Adipocyte (in vitro differentiated cells): Measurements from ENCODE around the gene USP17L29.
"Not testable (repeated sequence)": the region's sequence is repeated elsewhere in the genome, so short reads cannot be mapped to it uniquely, and the experiment has no call there.

Experiments used
- DNase-seq: peaks from one replicate; pipeline ENCODE4 v3.0.0-alpha.2; 2015; ENCODE audit warnings: low read depth
- H3K27me3 ChIP-seq: replicated peaks from 2 replicates; pipeline ENCODE4 v1.7.0; 2013; ENCODE audit warnings: mild to moderate bottlenecking, low read length, moderate library complexity; ENCODE audit not compliant: control insufficient read depth, insufficient read depth
- H3K36me3 ChIP-seq: 2 replicates; pipeline ENCODE4 v1.7.0; 2013; ENCODE audit warnings: low read length, mild to moderate bottlenecking, moderate library complexity; ENCODE audit not compliant: control insufficient read depth, insufficient read depth, severe bottlenecking
- H3K4me1 ChIP-seq: 2 replicates; pipeline ENCODE4 v1.7.0; 2013; ENCODE audit warnings: mild to moderate bottlenecking, low read length, moderate library complexity; ENCODE audit not compliant: control insufficient read depth, insufficient read depth
- H3K4me3 ChIP-seq: 2 replicates; pipeline ENCODE4 v1.7.0; 2013; ENCODE audit warnings: mild to moderate bottlenecking, low read length, moderate library complexity
- H3K9ac ChIP-seq: 2 replicates; pipeline ENCODE4 v1.7.0; 2013; ENCODE audit warnings: mild to moderate bottlenecking, low read length, moderate library complexity
- H3K9me3 ChIP-seq: 2 replicates; pipeline ENCODE4 v1.7.0; 2013; ENCODE audit warnings: mild to moderate bottlenecking, low read length, moderate library complexity; ENCODE audit not compliant: control insufficient read depth

The USP17L29 gene, protein sequence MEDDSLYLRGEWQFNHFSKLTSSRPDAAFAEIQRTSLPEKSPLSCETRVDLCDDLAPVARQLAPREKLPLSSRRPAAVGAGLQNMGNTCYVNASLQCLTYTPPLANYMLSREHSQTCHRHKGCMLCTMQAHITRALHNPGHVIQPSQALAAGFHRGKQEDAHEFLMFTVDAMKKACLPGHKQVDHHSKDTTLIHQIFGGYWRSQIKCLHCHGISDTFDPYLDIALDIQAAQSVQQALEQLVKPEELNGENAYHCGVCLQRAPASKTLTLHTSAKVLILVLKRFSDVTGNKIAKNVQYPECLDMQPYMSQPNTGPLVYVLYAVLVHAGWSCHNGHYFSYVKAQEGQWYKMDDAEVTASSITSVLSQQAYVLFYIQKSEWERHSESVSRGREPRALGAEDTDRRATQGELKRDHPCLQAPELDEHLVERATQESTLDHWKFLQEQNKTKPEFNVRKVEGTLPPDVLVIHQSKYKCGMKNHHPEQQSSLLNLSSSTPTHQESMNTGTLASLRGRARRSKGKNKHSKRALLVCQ

DNA sequence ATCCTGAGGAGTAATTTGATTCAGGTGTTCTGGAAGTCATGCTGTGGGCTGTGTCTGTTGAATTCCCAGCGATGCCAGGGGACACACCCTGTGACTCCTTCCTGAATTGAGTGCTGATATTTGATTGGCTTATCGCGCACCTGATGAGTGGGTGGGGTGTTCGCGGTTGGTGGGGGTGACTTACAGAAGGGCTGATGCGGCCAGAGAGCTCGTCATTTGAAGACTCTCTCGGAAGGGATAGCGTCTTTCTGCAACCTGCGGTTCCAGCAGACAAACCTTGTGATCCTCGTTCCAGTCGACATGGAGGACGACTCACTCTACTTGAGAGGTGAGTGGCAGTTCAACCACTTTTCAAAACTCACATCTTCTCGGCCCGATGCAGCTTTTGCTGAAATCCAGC is at the start of gene USP17L29:
TSS of gene USP17L29 (plus strand) at position 301 of the 400 bp plus-strand sequence. CDS start at position 301, 0 bp downstream.
- not testable (repeated sequence) for H3K9me3 ChIP-seq, H3K9ac ChIP-seq, H3K4me3 ChIP-seq, H3K36me3 ChIP-seq, DNase-seq, H3K4me1 ChIP-seq, H3K27me3 ChIP-seq

DNA sequence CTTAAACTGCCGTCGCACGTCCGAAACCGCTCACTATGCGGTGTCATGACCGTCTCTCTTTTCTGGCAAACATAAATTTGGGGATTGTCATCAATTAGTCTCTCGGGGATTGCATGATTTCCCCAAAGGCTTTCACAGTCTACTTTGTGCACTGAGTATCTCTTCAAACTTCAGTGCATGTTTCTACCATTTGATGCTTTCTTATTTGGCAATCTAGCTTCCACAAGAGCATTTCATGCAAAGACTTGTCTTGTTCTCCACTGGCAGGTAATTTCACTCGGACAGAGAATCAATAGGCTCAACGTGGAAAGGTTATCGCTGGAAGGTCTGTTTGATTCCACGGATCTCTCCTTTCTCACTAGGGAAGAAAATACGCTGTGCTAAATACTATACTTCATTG is 29.2 kb upstream of the USP17L29 start:
- H3K9ac ChIP-seq, H3K4me1 ChIP-seq, H3K36me3 ChIP-seq, DNase-seq, H3K9me3 ChIP-seq, H3K4me3 ChIP-seq, H3K27me3 ChIP-seq: not testable (repeated sequence)

DNA sequence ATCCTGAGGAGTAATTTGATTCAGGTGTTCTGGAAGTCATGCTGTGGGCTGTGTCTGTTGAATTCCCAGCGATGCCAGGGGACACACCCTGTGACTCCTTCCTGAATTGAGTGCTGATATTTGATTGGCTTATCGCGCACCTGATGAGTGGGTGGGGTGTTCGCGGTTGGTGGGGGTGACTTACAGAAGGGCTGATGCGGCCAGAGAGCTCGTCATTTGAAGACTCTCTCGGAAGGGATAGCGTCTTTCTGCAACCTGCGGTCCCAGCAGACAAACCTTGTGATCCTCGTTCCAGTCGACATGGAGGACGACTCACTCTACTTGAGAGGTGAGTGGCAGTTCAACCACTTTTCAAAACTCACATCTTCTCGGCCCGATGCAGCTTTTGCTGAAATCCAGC is 28.6 kb upstream of the USP17L29 start, which contains the start of gene USP17L24:
TSS of gene USP17L24 (plus strand) at position 301 of the 400 bp plus-strand sequence. CDS start at position 301, 0 bp downstream.
- not testable (repeated sequence) for H3K9me3 ChIP-seq, H3K4me3 ChIP-seq, H3K36me3 ChIP-seq, H3K27me3 ChIP-seq, H3K9ac ChIP-seq, H3K4me1 ChIP-seq, DNase-seq

DNA sequence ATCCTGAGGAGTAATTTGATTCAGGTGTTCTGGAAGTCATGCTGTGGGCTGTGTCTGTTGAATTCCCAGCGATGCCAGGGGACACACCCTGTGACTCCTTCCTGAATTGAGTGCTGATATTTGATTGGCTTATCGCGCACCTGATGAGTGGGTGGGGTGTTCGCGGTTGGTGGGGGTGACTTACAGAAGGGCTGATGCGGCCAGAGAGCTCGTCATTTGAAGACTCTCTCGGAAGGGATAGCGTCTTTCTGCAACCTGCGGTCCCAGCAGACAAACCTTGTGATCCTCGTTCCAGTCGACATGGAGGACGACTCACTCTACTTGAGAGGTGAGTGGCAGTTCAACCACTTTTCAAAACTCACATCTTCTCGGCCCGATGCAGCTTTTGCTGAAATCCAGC is 23.8 kb upstream of the USP17L29 start, which contains the start of gene USP17L25:
TSS of gene USP17L25 (plus strand) at position 301 of the 400 bp plus-strand sequence. CDS start at position 301, 0 bp downstream.
- not testable (repeated sequence) for H3K9me3 ChIP-seq, H3K9ac ChIP-seq, H3K27me3 ChIP-seq, H3K4me3 ChIP-seq, H3K36me3 ChIP-seq, H3K4me1 ChIP-seq, DNase-seq

DNA sequence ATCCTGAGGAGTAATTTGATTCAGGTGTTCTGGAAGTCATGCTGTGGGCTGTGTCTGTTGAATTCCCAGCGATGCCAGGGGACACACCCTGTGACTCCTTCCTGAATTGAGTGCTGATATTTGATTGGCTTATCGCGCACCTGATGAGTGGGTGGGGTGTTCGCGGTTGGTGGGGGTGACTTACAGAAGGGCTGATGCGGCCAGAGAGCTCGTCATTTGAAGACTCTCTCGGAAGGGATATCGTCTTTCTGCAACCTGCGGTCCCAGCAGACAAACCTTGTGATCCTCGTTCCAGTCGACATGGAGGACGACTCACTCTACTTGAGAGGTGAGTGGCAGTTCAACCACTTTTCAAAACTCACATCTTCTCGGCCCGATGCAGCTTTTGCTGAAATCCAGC is 19.1 kb upstream of the USP17L29 start, which contains the start of gene USP17L26:
TSS of gene USP17L26 (plus strand) at position 301 of the 400 bp plus-strand sequence. CDS start at position 301, 0 bp downstream.
- not testable (repeated sequence) for H3K27me3 ChIP-seq, H3K4me1 ChIP-seq, H3K4me3 ChIP-seq, H3K9ac ChIP-seq, DNase-seq, H3K36me3 ChIP-seq, H3K9me3 ChIP-seq

DNA sequence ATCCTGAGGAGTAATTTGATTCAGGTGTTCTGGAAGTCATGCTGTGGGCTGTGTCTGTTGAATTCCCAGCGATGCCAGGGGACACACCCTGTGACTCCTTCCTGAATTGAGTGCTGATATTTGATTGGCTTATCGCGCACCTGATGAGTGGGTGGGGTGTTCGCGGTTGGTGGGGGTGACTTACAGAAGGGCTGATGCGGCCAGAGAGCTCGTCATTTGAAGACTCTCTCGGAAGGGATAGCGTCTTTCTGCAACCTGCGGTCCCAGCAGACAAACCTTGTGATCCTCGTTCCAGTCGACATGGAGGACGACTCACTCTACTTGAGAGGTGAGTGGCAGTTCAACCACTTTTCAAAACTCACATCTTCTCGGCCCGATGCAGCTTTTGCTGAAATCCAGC is 14.3 kb upstream of the USP17L29 start, which contains the start of gene USP17L5:
TSS of gene USP17L5 (plus strand) at position 301 of the 400 bp plus-strand sequence. CDS start at position 301, 0 bp downstream.
- H3K9ac ChIP-seq, DNase-seq, H3K27me3 ChIP-seq, H3K9me3 ChIP-seq, H3K36me3 ChIP-seq, H3K4me1 ChIP-seq, H3K4me3 ChIP-seq: not testable (repeated sequence)

DNA sequence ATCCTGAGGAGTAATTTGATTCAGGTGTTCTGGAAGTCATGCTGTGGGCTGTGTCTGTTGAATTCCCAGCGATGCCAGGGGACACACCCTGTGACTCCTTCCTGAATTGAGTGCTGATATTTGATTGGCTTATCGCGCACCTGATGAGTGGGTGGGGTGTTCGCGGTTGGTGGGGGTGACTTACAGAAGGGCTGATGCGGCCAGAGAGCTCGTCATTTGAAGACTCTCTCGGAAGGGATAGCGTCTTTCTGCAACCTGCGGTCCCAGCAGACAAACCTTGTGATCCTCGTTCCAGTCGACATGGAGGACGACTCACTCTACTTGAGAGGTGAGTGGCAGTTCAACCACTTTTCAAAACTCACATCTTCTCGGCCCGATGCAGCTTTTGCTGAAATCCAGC is 9.6 kb upstream of the USP17L29 start, which contains the start of gene USP17L27:
TSS of gene USP17L27 (plus strand) at position 301 of the 400 bp plus-strand sequence. CDS start at position 301, 0 bp downstream.
- not testable (repeated sequence) for DNase-seq, H3K4me1 ChIP-seq, H3K36me3 ChIP-seq, H3K9ac ChIP-seq, H3K27me3 ChIP-seq, H3K4me3 ChIP-seq, H3K9me3 ChIP-seq

DNA sequence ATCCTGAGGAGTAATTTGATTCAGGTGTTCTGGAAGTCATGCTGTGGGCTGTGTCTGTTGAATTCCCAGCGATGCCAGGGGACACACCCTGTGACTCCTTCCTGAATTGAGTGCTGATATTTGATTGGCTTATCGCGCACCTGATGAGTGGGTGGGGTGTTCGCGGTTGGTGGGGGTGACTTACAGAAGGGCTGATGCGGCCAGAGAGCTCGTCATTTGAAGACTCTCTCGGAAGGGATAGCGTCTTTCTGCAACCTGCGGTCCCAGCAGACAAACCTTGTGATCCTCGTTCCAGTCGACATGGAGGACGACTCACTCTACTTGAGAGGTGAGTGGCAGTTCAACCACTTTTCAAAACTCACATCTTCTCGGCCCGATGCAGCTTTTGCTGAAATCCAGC is 4.8 kb upstream of the USP17L29 start, which contains the start of gene USP17L28:
TSS of gene USP17L28 (plus strand) at position 301 of the 400 bp plus-strand sequence. CDS start at position 301, 0 bp downstream.
- H3K9ac ChIP-seq, DNase-seq, H3K36me3 ChIP-seq, H3K9me3 ChIP-seq, H3K27me3 ChIP-seq, H3K4me1 ChIP-seq, H3K4me3 ChIP-seq: not testable (repeated sequence)

DNA sequence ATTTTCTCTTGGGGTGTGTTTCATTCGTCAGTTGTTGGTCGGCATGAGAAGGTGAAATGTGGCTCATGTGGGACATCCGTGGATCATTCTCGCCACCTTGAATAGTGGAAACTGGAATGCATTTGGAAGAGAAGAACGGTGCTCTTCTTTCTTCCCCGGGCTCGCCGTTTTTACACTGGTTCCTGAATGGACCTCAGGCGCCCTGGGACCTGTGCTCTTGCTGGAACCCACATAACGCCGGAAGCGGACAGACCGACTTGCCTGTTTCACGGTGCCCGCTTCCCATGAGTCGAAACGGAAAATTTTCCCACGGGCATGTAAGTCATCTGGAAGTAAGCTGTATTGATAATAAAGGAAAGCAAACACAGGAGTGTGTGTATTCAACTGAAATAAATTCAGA is 2.6 kb upstream of the USP17L29 start:
- H3K9ac ChIP-seq, H3K36me3 ChIP-seq, H3K27me3 ChIP-seq, H3K9me3 ChIP-seq, H3K4me3 ChIP-seq, DNase-seq, H3K4me1 ChIP-seq: not testable (repeated sequence)

DNA sequence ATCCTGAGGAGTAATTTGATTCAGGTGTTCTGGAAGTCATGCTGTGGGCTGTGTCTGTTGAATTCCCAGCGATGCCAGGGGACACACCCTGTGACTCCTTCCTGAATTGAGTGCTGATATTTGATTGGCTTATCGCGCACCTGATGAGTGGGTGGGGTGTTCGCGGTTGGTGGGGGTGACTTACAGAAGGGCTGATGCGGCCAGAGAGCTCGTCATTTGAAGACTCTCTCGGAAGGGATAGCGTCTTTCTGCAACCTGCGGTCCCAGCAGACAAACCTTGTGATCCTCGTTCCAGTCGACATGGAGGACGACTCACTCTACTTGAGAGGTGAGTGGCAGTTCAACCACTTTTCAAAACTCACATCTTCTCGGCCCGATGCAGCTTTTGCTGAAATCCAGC is 9.4 kb downstream of the USP17L29 start, which contains the start of gene USP17L30:
TSS of gene USP17L30 (plus strand) at position 301 of the 400 bp plus-strand sequence. CDS start at position 301, 0 bp downstream.
- not testable (repeated sequence) for H3K9me3 ChIP-seq, H3K4me3 ChIP-seq, H3K9ac ChIP-seq, H3K36me3 ChIP-seq, H3K27me3 ChIP-seq, H3K4me1 ChIP-seq, DNase-seq

DNA sequence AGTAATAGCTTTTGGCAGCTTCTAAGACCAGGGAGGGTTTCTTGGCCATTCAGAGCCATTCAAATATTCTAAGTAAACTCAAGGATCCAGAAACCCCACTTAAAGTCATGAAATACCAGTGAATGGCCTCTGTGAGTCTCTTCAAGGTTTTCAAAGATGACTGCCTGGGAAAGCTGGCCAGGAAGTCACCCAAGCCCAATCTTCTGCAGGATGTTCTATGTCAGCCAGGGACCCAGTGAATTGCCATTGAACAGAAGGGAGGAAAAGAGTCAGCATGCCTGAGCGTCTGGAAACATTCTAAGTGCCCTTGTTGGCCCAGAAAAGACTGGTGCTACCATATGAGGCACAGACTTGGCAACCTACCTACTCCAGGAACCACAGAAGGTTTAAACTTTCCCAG is 26.4 kb downstream of the USP17L29 start:
- not testable (repeated sequence) for H3K9ac ChIP-seq, H3K36me3 ChIP-seq, DNase-seq, H3K27me3 ChIP-seq, H3K4me3 ChIP-seq, H3K4me1 ChIP-seq, H3K9me3 ChIP-seq
